NT2/D1 (cell line): ENCODE results near the gene OVOL3.

ENCODE experiments used
- SUZ12 ChIP-seq: IDR thresholded peaks from 2 replicates; pipeline ENCODE4 v1.6.1; 2011; ENCODE audit not compliant: insufficient read length, insufficient read depth; ENCODE audit errors: extremely low read depth
- YY1 ChIP-seq: IDR thresholded peaks from 2 replicates; pipeline ENCODE4 v1.6.1; 2011; ENCODE audit not compliant: insufficient read length, insufficient read depth

- no peak for TF ChIP-seq YY1
- TF ChIP-seq SUZ12, result no peak
Measured at GRCh38 chr19:36090910-36091695, 19.8 kb upstream of the OVOL3 start.
